ENCODE results near the gene LYRM4. TPM values are rescaled to one million over a fixed set of nuclear protein-coding genes. Genes with fewer than 3 reads are reported as not detected.

Gene LYRM4
- total RNA-seq, 4 donors from 2014 or later: 8.4 to 20.1 (median 12.2) TPM

GRCh38 chr6:5088780-5089179 is 172.0 kb downstream of the LYRM4 start:
- no peak overlapping the region for H3K4me3 ChIP-seq
- TF ChIP-seq POLR2A (IDR thresholded peaks at IDR 0.05) (no peak), CTCF (IDR thresholded peaks at IDR 0.05 in 4 of 5, conservative IDR thresholded peaks at IDR 0.05 in 1 of 5) (no peak)
- no peak for ATAC-seq
- no peaks in the 10 kb centered on the region for H3K9me3 ChIP-seq
- in situ Hi-C loops (cut with MboI; ENCODE audit: low sequenced_read_pairs in 4 of 4): no loop called here
- no peak overlapping the region for H3K27ac ChIP-seq
- intact Hi-C loops (cut with DNase I; ENCODE audit: low total_unique reads): no loop called here
- no peaks in the 10 kb centered on the region for H3K36me3 ChIP-seq
- peaks cover 0 to 15% of the 10 kb centered on the region in 2 donors for H3K4me1 ChIP-seq
- DNase-seq: no peak
- H3K27me3 ChIP-seq: peaks cover 0 to 14% (median 5%) of the 10 kb centered on the region in 3 donors

GRCh38 chr6:5087389-5087788 is 173.4 kb downstream of the LYRM4 start:
- intact Hi-C loops (cut with DNase I; ENCODE audit: low total_unique reads) (no loop called here), in situ Hi-C loops (cut with MboI; ENCODE audit: low sequenced_read_pairs in 4 of 4) (no loop called here)
- ATAC-seq (no peak), DNase-seq (peak in 1 of 2 donors; percentile 28)
- no peak overlapping the region for H3K4me3 ChIP-seq
- TF ChIP-seq CTCF (IDR thresholded peaks at IDR 0.05 in 4 of 5, conservative IDR thresholded peaks at IDR 0.05 in 1 of 5): no peak
- TF ChIP-seq POLR2A (IDR thresholded peaks at IDR 0.05): no peak
- H3K36me3 ChIP-seq: no peaks in the 10 kb centered on the region
- no peaks in the 10 kb centered on the region for H3K9me3 ChIP-seq
- peaks cover 0 to 14% (median 5%) of the 10 kb centered on the region in 3 donors for H3K27me3 ChIP-seq
- H3K27ac ChIP-seq: no peak overlapping the region
- peaks cover 0 to 15% of the 10 kb centered on the region in 2 donors for H3K4me1 ChIP-seq

GRCh38 chr6:5086294-5086890 is 174.4 kb downstream of the LYRM4 start:
- H3K27me3 ChIP-seq: peaks cover 0 to 14% (median 5%) of the 10 kb centered on the region in 3 donors
- H3K27ac ChIP-seq: no peak overlapping the region
- TF ChIP-seq POLR2A (IDR thresholded peaks at IDR 0.05) (no peak), CTCF (IDR thresholded peaks at IDR 0.05 in 4 of 5, conservative IDR thresholded peaks at IDR 0.05 in 1 of 5) (no peak)
- H3K36me3 ChIP-seq: no peaks in the 10 kb centered on the region
- H3K9me3 ChIP-seq: no peaks in the 10 kb centered on the region
- peaks cover 0 to 15% of the 10 kb centered on the region in 2 donors for H3K4me1 ChIP-seq
- DNase-seq (no peak), ATAC-seq (no peak)
- in situ Hi-C loops (cut with MboI; ENCODE audit: low sequenced_read_pairs in 4 of 4): no loop called here
- intact Hi-C loops (cut with DNase I; ENCODE audit: low total_unique reads): no loop called here
- peak overlapping the region; percentile 65 to 80 (median 75) for H3K4me3 ChIP-seq

- intact Hi-C loops (cut with DNase I; ENCODE audit: low total_unique reads): no loop called here
- Histone ChIP-seq H3K27ac (peak overlapping the region; percentile 41 to 67 (median 56)), H3K27me3 (peaks cover 0 to 14% (median 5%) of the 10 kb centered on the region in 3 donors), H3K4me1 (peaks cover 0 to 15% of the 10 kb centered on the region in 2 donors), H3K9me3 (no peaks in the 10 kb centered on the region), H3K4me3 (peak overlapping the region; percentile 65 to 80 (median 75)), H3K36me3 (no peaks in the 10 kb centered on the region)
- in situ Hi-C loops (cut with MboI; ENCODE audit: low sequenced_read_pairs in 4 of 4): no loop called here
- TF ChIP-seq POLR2A (IDR thresholded peaks at IDR 0.05): no peak
- no peak for TF ChIP-seq CTCF (IDR thresholded peaks at IDR 0.05 in 4 of 5, conservative IDR thresholded peaks at IDR 0.05 in 1 of 5)
- no peak for DNase-seq
- ATAC-seq: peak; percentile 21 to 42
These were observed 175.0 kb downstream of the LYRM4 start for GRCh38 chr6:5085648-5086293.

Measured in gastrocnemius medialis (tissue), 4 donors.